Cardiac muscle cell (in vitro differentiated cells and primary cell): Measurements from ENCODE around the gene MAMLD1. TPM values are rescaled to one million over a fixed set of nuclear protein-coding genes. Genes with fewer than 3 reads are reported as not detected.

Source experiments
- DNase-seq, 2 donors: peaks; one replicate each; pipeline versions ENCODE4 v3.0.0 to v3.0.0-alpha.2; 2010 to 2017; ENCODE audit warnings: low read depth in 1 of 2, low spot score in 1 of 2
- H3K27ac ChIP-seq: fragments of 200-600 bp; sonication (generic); 2 replicates; pipeline ENCODE4 v1.5.1; 2016
- H3K27me3 ChIP-seq: fragments of 200-600 bp; sonication (generic); 2 replicates; pipeline ENCODE4 v1.6.0; 2016; ENCODE audit warnings: control low read depth
- H3K36me3 ChIP-seq: fragments of 200-600 bp; sonication (generic); 2 replicates; pipeline ENCODE4 v1.5.1; 2016; ENCODE audit warnings: control low read depth
- H3K4me1 ChIP-seq: fragments of 200-600 bp; sonication (generic); 2 replicates; pipeline ENCODE4 v1.8.1; 2017; ENCODE audit warnings: low read depth, mild to moderate bottlenecking, mixed run types
- H3K4me3 ChIP-seq: fragments of 200-600 bp; sonication (generic); 2 replicates; pipeline ENCODE4 v1.5.1; 2016; ENCODE audit warnings: mild to moderate bottlenecking
- H3K9me3 ChIP-seq: fragments of 200-600 bp; sonication (generic); 2 replicates; pipeline ENCODE4 v1.5.1; 2017; ENCODE audit warnings: low read depth, mild to moderate bottlenecking, control low read depth
- CTCF ChIP-seq: IDR thresholded peaks from 2 replicates; pipeline ENCODE4 v1.5.1; 2012; ENCODE audit warnings: low read depth, mild to moderate bottlenecking, low read length
- polyA plus RNA-seq: library from polyadenylated mRNA; unstranded; fragments of >200 nt; fragmentation: Nextera tagmentation; extraction: Ambion mirVana; gene quantifications from 2 replicates; pipeline ENCODE4 v1.2.1, GENCODE V29; 2016
- total RNA-seq: library from RNA; depleted of rRNA; stranded (reverse); fragments of >200 nt; gene quantifications from 2 replicates; pipeline ENCODE4 v1.2.3, GENCODE V29; 2016

MAMLD1 gene
- total and polyA plus RNA-seq, 2 experiments from 2014 or later: 0.15 to 0.48 TPM

- DNase-seq: no peak
- Histone ChIP-seq H3K4me3 (no peak overlapping the region), H3K27me3 (no peaks in the 10 kb centered on the region), H3K4me1 (no peaks in the 10 kb centered on the region), H3K27ac (no peak overlapping the region), H3K9me3 (no peaks in the 10 kb centered on the region), H3K36me3 (no peaks in the 10 kb centered on the region)
- no peak for TF ChIP-seq CTCF
Observed at GRCh38 chrX:150530821-150531220, 167.7 kb downstream of the MAMLD1 start.

GRCh38 chrX:150531467-150531866 lies 168.3 kb downstream of the MAMLD1 start:
- Histone ChIP-seq H3K27ac (no peak overlapping the region), H3K27me3 (no peaks in the 10 kb centered on the region), H3K36me3 (no peaks in the 10 kb centered on the region), H3K4me1 (no peaks in the 10 kb centered on the region), H3K9me3 (no peaks in the 10 kb centered on the region), H3K4me3 (no peak overlapping the region)
- no peak for TF ChIP-seq CTCF
- DNase-seq: no peak

- H3K9me3 ChIP-seq: no peaks in the 10 kb centered on the region
- H3K27me3 ChIP-seq: no peaks in the 10 kb centered on the region
- H3K36me3 ChIP-seq: no peaks in the 10 kb centered on the region
- TF ChIP-seq CTCF: no peak
- H3K27ac ChIP-seq: no peak overlapping the region
- no peaks in the 10 kb centered on the region for H3K4me1 ChIP-seq
- DNase-seq: no peak
- H3K4me3 ChIP-seq: no peak overlapping the region
Observed at GRCh38 chrX:150533863-150534262, 170.7 kb downstream of the MAMLD1 start.

- Histone ChIP-seq H3K36me3 (no peaks in the 10 kb centered on the region), H3K27ac (no peak overlapping the region), H3K9me3 (no peaks in the 10 kb centered on the region), H3K4me3 (no peak overlapping the region), H3K27me3 (no peaks in the 10 kb centered on the region), H3K4me1 (no peaks in the 10 kb centered on the region)
- peak; percentile 15 for TF ChIP-seq CTCF
- peak in 1 of 2 donors; percentile 4 for DNase-seq
Observed at GRCh38 chrX:150536455-150537116, 173.5 kb downstream of the MAMLD1 start.

GRCh38 chrX:150537851-150538250 lies 174.7 kb downstream of the MAMLD1 start:
- Histone ChIP-seq H3K27ac (no peak overlapping the region), H3K27me3 (no peaks in the 10 kb centered on the region), H3K4me1 (no peaks in the 10 kb centered on the region), H3K9me3 (no peaks in the 10 kb centered on the region), H3K36me3 (no peaks in the 10 kb centered on the region), H3K4me3 (no peak overlapping the region)
- DNase-seq: no peak
- no peak for TF ChIP-seq CTCF
